Posterior vena cava (tissue), 2 donors: ENCODE measurements around the gene ZACN. TPM values are rescaled to one million over a fixed set of nuclear protein-coding genes. Genes with fewer than 3 reads are reported as not detected.

Experiments used
- DNase-seq: peaks from one replicate; pipeline ENCODE4 v3.0.0-alpha.2; 2020; ENCODE audit warnings: low spot score
- intact Hi-C, 2 donors: fragments of 100-400 bp; cut with DNase I; formaldehyde crosslinking; loops; one replicate each; pipeline versions ENCODE4 v1.14.1 to v1.14.2; 2022 to 2023
- microRNA-seq, 2 donors: library from miRNA; unstranded; fragments of <30 nt; microRNA quantifications; one replicate each; pipeline ENCODE4 v1.2.0, GENCODE V29; 2020 to 2021; ENCODE audit warnings: borderline microRNAs expressed in 2 of 2
- total RNA-seq, 2 donors: library from RNA; stranded (reverse); fragmentation: NEBNext Ultra II Directional; extraction: Animal tissue kit (Norgen Biotek cat#: 25700); gene quantifications; one replicate each; pipeline ENCODE4 v1.2.1, GENCODE V29; 2021
- donor health status: DM: yes; HTN: yes; CAD: no.
- donor health status: DM: yes; HTN: yes; CAD: no.

Gene ZACN
- total RNA-seq, 2 donors from 2014 or later = not detected

- DNase-seq = peak; percentile 24
Observed at GRCh38 chr17:76122431-76123190, 43.6 kb downstream of the ZACN start.

DNA sequence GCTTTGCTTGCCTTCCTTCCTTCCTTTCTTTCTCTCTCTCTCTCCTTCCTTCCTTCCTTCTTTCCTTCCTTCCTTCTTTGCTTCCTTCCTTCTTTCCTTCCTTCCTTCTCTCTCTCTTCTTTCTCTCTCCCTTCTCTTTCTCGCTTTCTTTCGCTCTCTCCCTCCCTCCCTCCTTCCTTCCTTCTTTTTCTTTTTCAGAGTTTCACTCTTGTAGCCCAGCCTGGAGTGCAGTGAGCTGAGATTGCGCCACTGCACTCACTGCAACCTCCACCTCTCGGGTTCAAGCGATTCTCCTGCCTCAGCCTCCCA is 44.2 kb downstream of the ZACN start:
- intact Hi-C loops = loop anchor here in 1 of 2 donors (10.0 kb wide), 1 partner anchor 272 kb away; no protein-coding TSS in a partner anchor
- no peak for DNase-seq

More at GRCh38 chr17:76122431-76123190, 43.6 kb downstream of the ZACN start:
- intact Hi-C loops = loop anchor here in 1 of 2 donors (10.0 kb wide), 1 partner anchor 272 kb away; no protein-coding TSS in a partner anchor

GRCh38 chr17:76123749-76124581 is 45.0 kb downstream of the ZACN start:
- peak; percentile 43 for DNase-seq
- intact Hi-C loops = loop anchor here in 1 of 2 donors (10.0 kb wide), 1 partner anchor 271 kb away; no protein-coding TSS in a partner anchor

DNA sequence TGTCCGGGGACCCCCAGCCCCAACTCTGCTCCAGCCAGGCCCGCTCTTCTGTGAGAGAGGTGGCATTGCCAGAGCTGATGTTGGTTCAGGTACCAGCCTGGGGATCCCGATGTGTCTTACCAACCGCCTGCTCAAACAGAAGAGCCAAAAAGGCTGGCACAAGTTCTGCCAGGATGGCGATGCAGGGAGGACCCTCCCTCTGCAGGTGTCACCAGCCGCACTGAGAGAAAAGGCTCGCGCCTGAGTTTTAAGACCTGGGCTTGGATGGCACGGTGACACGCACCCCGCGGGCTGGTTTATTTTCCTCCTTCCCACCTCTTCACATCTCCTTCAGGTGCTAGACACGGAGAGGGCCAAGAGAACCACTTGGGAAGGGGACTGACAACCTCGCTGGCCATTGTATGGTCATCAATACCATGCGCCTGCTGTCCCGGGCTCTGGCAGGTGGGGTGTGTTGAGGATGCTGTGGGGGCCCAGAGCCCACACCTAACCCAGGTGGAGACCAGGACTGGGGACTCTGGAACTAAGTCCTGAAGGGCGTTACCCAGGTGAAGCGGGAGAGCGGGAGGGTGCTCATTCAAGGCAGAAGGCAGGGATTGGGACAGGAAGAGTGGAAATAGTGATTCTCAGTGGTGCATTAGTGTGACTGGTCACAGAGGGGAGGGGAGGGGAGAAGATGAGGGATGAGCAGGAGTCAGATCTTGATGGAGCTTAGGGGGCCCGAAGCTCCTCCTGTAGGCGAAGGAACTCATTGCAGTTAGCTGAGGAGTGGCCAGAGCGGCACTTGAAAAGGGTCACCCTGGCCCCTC is 45.8 kb downstream of the ZACN start:
- DNase-seq = no peak
- intact Hi-C loops = loop anchor here in 1 of 2 donors (10.0 kb wide), 1 partner anchor 270 kb away; no protein-coding TSS in a partner anchor

DNA sequence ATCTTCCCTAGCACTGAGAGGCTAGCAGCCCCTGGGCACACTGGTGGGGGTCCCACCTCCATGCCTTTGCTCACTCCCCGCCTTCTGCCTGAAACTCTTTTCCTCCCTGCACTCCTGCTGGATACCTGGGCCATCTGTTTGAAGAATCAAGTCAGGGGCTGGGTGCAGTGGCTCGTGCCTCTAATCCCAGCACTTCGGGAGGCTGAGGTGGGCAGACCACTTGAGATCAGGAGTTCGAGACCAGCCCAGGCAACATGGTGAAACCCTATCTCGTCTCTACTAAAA is 46.4 kb downstream of the ZACN start:
- intact Hi-C loops = loop anchor here in 1 of 2 donors (10.0 kb wide), 1 partner anchor 269 kb away; no protein-coding TSS in a partner anchor
- no peak for DNase-seq

DNA sequence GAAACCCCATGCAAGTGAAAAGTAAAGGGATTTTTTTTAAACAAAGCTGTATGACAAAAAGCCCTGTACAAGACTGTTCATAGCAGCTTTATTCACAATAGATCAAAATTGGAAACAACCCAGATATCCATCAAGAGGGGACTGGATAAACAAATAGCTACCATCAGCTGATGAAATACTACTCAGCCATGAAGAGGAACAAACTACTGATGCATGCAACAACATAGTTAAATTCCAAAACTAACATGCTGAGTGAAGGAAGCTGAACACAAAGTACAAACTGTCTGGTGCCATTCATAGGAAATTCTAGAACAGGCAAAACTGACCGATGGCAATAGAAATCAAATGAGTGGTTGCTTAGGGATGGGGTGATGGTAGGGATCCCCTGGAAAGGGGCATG is 46.9 kb downstream of the ZACN start:
- intact Hi-C loops = loop anchor here in 1 of 2 donors (10.0 kb wide), 1 partner anchor 269 kb away; no protein-coding TSS in a partner anchor
- DNase-seq = no peak

DNA sequence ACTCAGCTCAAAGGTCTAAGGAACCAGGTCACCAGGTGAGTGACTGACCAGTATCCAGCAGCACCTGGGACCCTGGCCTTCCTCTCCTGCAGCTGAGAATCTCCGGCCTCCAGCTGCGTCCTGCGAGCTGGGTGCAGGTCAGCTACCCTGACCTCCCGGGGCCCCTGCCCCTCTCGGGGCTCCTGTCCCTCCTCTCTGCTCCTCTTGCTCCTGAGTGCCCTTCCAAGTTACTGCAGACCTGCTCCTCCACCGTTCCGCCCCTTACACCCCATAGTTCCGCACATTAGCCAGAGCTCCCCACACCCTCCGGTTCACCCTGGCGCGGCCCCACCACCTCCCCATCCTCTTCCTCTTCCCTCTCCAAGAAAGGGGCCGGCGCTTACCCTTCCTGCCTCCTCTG is 51.5 kb downstream of the ZACN start:
- no peak for DNase-seq
- intact Hi-C loops = loop anchor here in 1 of 2 donors (5.0 kb wide), 1 partner anchor 47 kb away; no protein-coding TSS in a partner anchor

DNA sequence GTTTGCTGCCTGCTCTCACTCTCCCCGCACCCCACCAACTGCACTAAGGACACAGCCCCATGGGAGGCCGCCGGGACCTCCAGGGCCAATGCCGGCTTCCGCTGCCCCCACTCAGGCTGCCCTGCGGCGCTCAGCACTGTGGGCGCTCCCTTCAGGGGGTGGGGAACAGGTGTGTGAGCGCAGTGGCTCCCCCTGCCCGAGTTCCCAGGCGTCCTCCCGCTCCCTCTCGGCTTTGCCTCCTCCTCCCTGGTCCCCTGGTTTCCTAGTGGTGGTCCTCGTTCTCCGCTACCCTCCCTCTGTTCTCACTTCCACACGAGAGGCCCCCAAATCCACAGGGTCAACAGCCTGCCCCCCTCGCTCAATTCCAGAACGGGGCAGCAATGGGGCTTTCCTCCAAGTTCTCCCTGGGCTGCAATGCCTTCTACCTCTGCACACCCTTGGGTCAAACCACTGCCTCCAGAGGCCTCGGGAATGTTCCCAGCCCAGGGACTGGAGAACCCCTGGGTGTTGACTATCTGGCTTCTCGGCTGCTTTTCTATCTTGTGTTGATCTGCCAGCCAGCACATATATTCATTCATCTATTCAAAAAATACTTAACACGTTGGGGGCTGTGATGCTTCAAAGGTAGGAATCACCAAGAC is 52.2 kb downstream of the ZACN start:
- intact Hi-C loops = loop anchor here in 1 of 2 donors (5.0 kb wide), 1 partner anchor 46 kb away; no protein-coding TSS in a partner anchor
- no peak for DNase-seq

- no peak for DNase-seq
- intact Hi-C loops = loop anchor here in 1 of 2 donors (5.0 kb wide), 1 partner anchor 45 kb away; no protein-coding TSS in a partner anchor
Observed at GRCh38 chr17:76131692-76132573, 53.0 kb downstream of the ZACN start.

Small RNAs within 50 kb of the gene (microRNA-seq; reads per million reads assigned to microRNA genes)
- 0.65 to 2.3 reads per million in 2 donors for gene MIR6868

Other genes with a start within 250 kb of the ZACN start
- gene UNC13D, start 234.8 kb upstream of the ZACN start, total RNA-seq = 10 to 100 TPM in 1 of 2 donors, 1 to 10 TPM in 1; 7.3 to 15.1 TPM
- 100 to 1,000 TPM in 1 of 2 donors, 10 to 100 TPM in 1; 75.8 to 111 TPM for gene WBP2, start 223.8 kb upstream of the ZACN start, total RNA-seq
- gene TRIM47, start 200.6 kb upstream of the ZACN start, total RNA-seq = 10 to 100 TPM; 60.8 to 70.9 TPM
- 10 to 100 TPM; 12.8 to 15.7 TPM for gene TRIM65, start 182.2 kb upstream of the ZACN start, total RNA-seq
- gene MRPL38, start 174.3 kb upstream of the ZACN start, total RNA-seq = 10 to 100 TPM; 49.3 to 55.5 TPM
- gene FBF1, start 138.1 kb upstream of the ZACN start, total RNA-seq = 1 to 10 TPM; 4.5 to 6.8 TPM
- 10 to 100 TPM; 45.2 to 46.2 TPM for gene ACOX1, start 100.0 kb upstream of the ZACN start, total RNA-seq
- 10 to 100 TPM; 11.1 to 12.7 TPM for gene TEN1, start 99.9 kb upstream of the ZACN start, total RNA-seq
- 1 to 10 TPM; 2.9 to 4.9 TPM for gene CDK3, start 78.3 kb upstream of the ZACN start, total RNA-seq
- gene EVPL, start 51.9 kb upstream of the ZACN start, total RNA-seq = 1 to 10 TPM in 1 of 2 donors, under 1 TPM in 1; 0.33 to 1.3 TPM
- gene SRP68, start 6.7 kb upstream of the ZACN start, total RNA-seq = 10 to 100 TPM; 45.3 to 49.1 TPM
- gene GALR2, start 4.4 kb upstream of the ZACN start, total RNA-seq = not detected
- gene EXOC7, start 24.6 kb downstream of the ZACN start, total RNA-seq = 10 to 100 TPM; 94.5 to 98.2 TPM
- not detected for gene FOXJ1, start 62.1 kb downstream of the ZACN start, total RNA-seq
- 1 to 10 TPM; 1.9 TPM for gene RNF157, start 161.3 kb downstream of the ZACN start, total RNA-seq
- 10 to 100 TPM; 21.7 to 22.5 TPM for gene UBALD2, start 186.2 kb downstream of the ZACN start, total RNA-seq
- 1 to 10 TPM in 1 of 2 donors, under 1 TPM in 1; 0.83 to 1.6 TPM for gene QRICH2, start 229.1 kb downstream of the ZACN start, total RNA-seq